Measurements from ENCODE around the gene ARL6IP4.
"Not testable (repeated sequence)": the region's sequence is repeated elsewhere in the genome, so short reads cannot be mapped to it uniquely, and the experiment has no call there.

Gene ARL6IP4

GRCh38 chr12:122980183-122981035 is at the start of gene ARL6IP4:
Gene ARL6IP4 (plus strand): TSS chr12:122980681. CDS start chr12:122981140, 459 bp downstream.
- peak; percentile 80 for DNase-seq

DNA sequence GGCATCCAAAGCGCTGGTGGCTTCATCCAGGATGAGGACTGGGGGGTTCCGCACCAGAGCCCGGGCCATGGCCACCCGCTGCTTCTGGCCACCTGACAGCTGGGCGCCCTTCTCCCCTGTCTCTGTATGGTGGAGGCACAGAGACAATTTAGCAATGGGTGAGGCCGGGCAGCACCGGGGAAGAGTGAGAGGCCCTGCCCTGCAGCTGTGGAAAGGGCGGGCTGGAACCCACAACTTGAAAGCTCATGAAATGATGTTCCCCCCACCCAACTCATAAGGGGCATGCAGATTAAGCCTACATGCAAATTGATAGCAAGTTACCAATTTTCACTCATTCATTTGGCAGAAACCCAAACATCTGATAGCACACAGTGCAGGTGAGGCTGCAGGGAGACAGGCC is 48.3 kb upstream of the ARL6IP4 start:
- DNase-seq: no peak

- no peak for DNase-seq
Measured at GRCh38 chr12:122934722-122935121, 45.8 kb upstream of the ARL6IP4 start.

DNA sequence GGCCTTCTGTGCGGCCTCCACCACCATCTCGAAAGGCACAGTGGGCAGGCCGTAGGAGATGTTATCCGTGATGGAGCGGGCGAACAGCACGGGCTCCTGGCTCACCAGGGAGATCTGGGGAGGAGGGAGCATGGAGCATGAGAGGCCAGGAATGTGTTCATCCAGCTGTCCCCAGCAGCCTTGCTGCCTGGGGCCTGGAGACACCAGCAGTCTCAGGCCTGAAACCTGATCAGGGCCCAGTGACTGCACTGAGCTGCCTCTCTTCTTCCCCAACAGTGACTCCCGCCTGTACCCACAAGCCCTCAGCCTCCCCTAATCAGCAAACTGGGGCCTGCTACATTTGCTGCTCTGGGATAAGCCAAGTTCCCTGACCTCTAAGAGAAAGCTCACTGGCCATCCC is 45.2 kb upstream of the ARL6IP4 start:
- DNase-seq: no peak

DNA sequence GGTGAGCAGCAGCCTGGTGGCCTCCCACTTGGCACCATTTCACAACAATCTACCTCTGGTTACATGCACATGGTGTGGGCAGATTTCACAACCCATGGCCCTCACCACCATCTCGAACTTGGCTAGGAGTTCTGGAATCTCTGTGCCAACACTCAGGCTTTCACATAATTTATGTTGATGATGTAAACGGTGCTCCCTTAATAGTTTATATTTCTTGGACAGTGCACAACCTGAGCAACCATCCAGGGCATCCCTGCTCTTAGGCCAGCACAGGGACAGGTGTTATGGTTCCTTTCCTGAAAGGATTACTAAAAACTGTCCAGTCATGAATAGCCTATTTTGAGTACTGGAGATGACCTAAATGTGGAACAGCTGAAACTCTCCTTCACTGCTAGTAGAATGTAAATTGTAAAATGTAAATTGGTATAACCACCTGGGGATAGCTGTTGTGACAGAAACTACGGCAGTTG is 42.8 kb upstream of the ARL6IP4 start:
- no peak for DNase-seq

DNA sequence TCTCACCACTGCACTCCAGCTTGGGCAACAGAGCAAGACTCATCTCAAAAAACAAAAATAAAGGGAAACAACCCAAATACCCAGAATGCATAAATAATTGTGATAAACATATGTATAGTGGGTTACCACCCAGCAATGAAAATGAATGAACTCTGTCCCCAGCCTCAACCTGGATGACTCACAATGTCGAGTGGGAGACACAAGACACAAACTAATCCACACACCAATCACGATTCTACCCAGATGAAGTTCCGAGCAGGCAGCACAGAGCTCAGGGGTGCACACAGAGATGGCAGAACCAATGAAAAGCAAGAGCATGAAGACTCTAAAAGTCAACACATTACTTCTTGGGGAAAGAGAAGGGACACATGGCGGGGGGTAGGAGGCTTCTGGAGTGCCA is 41.4 kb upstream of the ARL6IP4 start:
- DNase-seq: no peak

DNA sequence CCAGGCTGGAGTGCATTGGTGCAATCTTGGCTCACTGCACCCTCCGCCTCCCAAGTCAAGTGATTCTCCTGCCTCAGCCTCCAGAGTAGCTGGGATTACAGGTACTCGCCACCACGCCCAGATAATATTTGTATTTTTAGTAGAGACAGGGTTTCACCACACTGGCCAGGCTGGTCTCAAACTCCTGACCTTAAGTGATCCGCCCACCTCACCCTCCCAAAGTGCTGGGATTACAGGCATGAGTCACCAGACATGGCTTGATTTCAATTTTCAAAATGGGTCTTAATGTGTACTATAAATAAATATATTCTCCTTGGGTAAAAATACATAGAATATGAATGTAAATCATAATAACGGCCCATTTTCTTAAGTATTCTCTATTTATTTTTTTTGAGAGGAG is 39.1 kb upstream of the ARL6IP4 start:
- DNase-seq: not testable (repeated sequence)

- no peak for DNase-seq
Measured at GRCh38 chr12:122942637-122943036, 37.8 kb upstream of the ARL6IP4 start.

DNA sequence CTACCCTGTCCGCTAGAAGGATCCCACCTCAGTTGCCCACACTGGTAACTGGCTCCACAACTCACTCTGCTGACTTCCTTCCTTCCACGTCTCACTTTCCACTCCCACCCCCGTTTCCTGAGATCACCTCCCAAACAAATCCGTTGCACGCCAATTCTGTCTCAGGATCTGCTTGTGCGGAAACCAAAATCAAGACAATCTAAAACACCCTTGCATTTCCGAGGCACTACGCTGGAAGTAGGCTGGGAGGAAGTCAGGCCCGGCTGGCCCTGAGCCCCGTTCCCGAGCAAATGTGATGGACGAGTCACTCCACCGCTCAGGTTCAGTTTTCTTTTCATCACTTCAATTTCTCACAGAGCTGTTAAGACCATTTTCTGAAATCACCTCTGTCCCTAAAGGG is 37.3 kb upstream of the ARL6IP4 start:
- DNase-seq: no peak

DNA sequence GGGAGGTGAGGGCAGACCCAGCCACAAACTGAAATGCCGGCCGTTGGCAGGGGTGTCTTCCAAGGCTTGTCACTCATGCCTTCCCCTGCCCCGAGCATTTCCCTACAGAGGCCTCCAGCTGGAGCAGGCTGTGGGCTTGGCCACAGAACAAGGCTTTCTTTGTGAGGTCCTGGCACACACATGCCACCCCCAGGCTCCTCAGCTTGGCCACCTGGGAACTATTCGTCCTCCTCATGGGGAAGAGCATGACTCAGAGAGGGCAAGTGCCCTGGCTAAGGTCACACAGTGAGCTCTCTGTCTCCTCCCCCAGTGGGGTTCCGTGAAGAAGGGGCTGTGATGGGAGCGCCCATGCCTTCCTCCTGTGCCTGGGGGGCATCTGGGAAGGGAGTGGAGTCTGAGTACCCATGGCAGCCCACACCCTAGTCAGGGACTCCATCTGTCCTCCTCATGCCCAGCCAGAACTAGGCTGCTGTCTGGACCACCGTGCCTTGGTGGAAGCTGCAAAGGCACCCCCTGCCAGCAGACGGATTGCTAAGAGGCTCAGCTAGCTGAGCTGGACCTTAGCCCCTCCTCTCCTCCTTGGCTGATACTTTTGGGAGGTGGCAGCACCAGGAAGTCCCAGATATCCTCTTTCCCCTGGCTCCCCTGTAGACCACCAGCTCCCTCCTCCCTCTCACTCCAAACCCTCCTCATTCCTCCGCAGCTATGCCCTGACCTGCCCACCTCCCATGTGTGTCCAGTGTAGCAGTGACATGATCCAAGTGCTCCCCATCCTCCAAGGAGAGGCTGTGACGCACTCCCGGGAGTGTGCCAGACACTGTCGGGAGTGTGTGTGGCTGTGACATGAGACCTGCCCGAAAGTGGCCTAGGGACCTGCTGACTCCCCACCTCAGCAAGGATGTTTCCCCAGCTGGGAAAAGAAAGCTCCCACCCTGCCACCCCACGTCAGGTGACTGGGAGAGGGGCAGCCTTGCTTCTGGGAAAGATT is 35.6 kb upstream of the ARL6IP4 start:
- no peak for DNase-seq

DNA sequence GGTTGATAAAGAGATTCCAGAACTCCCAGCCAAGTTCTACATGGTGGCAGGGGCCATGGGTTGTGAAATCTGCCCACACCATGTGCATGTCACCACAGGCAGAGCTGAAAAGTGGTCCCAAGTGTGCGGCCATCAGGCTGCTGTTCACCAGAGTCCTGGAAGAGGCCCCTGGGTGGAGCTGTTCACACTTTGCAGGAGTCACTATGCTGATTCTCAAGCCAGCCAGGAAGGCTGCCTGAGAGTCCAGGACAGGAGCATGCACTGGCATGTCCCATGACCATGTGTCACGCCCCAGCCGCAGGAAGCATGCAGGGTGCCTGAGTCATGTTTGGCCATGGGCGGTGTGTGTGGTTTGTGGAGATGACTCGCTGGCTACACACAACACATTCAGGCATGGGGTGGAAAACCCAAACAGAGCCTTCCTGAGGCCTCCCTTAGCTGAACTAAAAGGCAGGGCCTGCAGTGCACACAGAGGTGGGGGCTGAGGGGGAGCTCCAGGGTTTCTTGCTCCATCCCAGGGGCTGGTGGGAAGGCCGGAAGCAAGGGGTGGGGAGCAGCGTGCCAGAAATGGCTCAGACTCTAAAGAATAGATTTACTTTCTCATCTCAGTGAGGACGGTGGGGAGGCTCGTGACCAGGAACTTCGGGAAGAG is 33.7 kb upstream of the ARL6IP4 start:
- DNase-seq: peak; percentile 92

- no peak for DNase-seq
Measured at GRCh38 chr12:122947352-122947792, 33.1 kb upstream of the ARL6IP4 start.

DNA sequence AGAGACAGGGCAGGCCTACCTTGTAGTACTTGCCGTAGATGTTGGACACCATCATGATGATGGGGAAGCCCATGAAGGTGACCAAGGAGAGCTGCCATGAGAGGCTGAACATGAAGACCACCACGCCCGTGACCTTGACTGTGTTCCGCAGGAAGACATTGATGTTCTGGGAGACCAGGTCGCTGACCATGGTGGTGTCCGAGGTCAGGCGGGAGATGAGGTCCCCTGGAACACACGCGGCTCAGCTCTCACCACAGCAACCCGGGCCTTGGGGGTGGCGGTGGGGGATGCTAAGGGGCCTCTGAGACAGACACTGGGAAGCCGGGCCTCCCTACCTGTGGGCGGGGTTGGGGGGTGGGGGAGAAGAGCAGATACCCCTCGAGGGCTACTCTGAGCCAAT is 31.9 kb upstream of the ARL6IP4 start:
- DNase-seq: no peak

DNA sequence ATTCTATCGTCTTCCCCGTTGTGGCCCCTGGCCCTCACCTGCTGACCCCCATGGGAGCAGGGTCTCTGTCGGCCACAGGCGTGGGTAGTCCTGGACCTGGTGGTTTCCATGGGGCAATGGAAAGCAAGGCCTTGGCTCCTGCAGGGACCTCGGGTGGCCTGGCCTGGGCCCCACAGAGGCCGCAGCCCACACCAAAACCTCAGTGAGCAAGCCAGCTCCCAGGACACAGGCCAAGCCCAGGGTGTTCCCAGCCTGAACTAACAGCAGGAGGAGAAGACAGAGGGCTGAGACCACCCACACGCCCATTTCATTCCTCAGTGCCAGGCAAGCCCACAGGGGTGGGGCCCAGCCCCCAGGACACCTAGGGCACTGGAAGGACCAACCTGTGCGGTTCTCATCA is 31.1 kb upstream of the ARL6IP4 start:
- DNase-seq: no peak

- DNase-seq: no peak
Measured at GRCh38 chr12:122949816-122950675, 30.4 kb upstream of the ARL6IP4 start.

- peak; percentile 30 for DNase-seq
Measured at GRCh38 chr12:122951406-122951805, 29.1 kb upstream of the ARL6IP4 start.

GRCh38 chr12:122951979-122952892 is 28.2 kb upstream of the ARL6IP4 start:
- peak; percentile 82 for DNase-seq

DNA sequence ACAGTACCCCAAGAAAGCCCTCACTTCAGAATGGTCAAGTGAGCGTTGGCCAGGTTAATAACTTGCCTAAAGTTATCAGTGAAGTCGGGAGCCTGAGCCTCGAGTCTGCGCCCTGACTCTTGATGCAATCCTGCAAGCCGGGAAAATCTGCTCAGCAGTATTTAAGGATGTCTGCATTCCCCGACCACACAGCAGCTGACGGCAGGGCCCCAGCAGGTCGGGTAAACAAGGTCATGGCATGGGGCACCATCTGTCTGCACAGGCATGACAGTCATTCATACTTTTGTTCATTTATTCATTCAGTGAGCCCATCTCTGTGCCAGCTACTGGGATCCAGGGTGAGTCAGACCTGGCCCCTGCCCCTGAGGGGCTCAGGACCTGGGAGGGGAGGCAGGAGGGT is 25.3 kb upstream of the ARL6IP4 start:
- no peak for DNase-seq

GRCh38 chr12:122956035-122956434 is 24.4 kb upstream of the ARL6IP4 start:
- DNase-seq: no peak

DNA sequence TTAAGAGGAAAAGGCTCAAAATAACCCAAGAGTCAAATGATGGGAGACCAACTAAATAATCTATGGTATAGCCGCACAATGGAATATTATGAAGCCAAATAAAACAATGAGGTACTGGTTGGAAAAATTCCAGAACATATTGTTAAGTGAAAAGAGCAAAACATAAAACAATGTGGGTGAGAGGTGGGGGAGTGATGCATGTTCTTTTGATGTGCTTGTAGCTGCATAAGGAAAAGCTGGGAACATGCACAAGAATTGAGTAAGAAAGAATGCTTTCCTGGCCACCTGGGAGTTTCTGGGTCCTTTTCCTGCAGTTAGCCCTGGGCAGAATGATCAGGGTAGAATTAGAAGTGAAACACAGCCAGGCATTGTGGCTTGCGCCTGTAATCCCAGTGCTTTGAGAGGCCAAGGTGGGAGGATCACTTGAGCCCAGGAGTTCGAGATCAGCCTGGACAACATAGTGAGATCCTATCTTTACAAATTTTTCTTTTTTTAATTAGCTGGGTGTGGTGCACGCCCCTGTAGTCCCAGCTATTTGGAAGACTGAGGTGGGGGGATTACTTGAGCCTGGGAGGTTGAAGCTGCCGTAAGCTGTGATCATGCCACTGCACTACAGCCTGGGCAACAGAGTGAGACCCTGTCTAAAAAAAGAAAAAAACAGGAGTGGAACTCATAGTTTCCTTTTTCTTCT is 22.1 kb upstream of the ARL6IP4 start:
- DNase-seq: no peak

All from stimulated activated CD4-positive, alpha-beta T cell treated with anti-CD3 and anti-CD28 coated beads, Interleukin-15, amount 100 ng/mL, for 24 hours (primary cell).